Tibial nerve (tissue), 4 donors: ENCODE data around the gene SLC39A11.

Experiments
- CTCF ChIP-seq, 5 experiments: fragments of 200-600 bp in 3 of 5; fragments of 450-650 bp in 2 of 5; sonication (generic) in 3 of 5; IDR thresholded peaks; one replicate each; pipeline ENCODE4 v1.5.1; 2016 to 2019; ENCODE audit warnings: antibody characterized with exemption in 5 of 5, mild to moderate bottlenecking in 3 of 5, moderate library complexity in 2 of 5
- EP300 ChIP-seq, 2 donors: sonication (generic); formaldehyde crosslinking; IDR thresholded peaks; one replicate each; pipeline ENCODE4 v1.6.1; 2017; ENCODE audit warnings: antibody characterized with exemption in 2 of 2, mild to moderate bottlenecking in 1 of 2
- POLR2A ChIP-seq, 2 donors: fragments of 450-650 bp; IDR thresholded peaks; one replicate each; pipeline ENCODE4 v1.6.1; 2017; ENCODE audit warnings: antibody characterized with exemption in 2 of 2, mild to moderate bottlenecking in 2 of 2, moderate library complexity in 2 of 2

- TF ChIP-seq CTCF (IDR thresholded peaks at IDR 0.05) (no peak), EP300 (IDR thresholded peaks at IDR 0.05) (no peak), POLR2A (IDR thresholded peaks at IDR 0.05) (no peak)
These were observed 253.9 kb downstream of the SLC39A11 start for GRCh38 chr17:72838581-72838980.
